ENCODE results near the gene FGGY.

The FGGY gene

DNA sequence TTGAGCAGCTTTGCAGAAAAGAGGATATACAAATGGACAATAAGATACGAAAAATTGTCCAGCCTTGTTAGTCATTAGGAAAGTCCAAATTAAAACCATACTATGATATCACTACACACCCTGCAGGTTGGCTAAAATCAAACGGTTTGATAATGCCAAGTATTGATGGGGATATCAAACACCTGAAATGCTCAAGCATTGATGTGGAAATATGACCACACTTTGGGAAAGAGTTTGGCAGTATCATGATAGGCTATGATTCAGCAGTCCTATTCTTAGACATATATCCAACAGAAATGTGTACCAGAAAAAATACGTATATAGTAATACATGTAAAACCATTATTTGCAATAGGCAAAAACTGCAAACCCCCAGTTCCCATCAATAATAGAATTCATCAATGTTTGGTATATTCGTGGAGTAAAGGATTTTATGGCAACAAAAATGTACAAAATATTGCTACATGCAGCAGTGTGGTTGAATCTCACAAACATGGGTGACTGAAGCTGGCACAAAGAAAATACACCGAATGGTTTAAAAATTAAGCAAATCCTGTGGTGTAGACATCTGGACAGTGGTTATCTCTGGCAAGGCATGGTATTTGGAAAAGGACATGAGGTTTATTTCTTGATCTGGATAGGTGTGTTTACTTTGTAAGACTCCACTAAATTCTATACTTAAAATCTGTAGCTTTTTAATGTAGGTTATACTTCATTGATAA lies 243.2 kb downstream of the FGGY start:
- DNase-seq (no peak), ATAC-seq (ENCODE audit: insufficient read depth, low read depth) (no peak)
- Histone ChIP-seq H3K79me2 (ENCODE audit: insufficient read depth, low read length) (no peaks in the 10 kb centered on the region), H3K9me3 (ENCODE audit: insufficient read depth, low read length, severe bottlenecking) (no peaks in the 10 kb centered on the region), H3K27ac (ENCODE audit: low read length) (no peak overlapping the region), H3K4me1 (ENCODE audit: insufficient read depth, low read length) (peaks cover 6% of the 10 kb centered on the region), H4K20me1 (ENCODE audit: insufficient read depth, low read length) (no peaks in the 10 kb centered on the region), H3K4me3 (ENCODE audit: low read depth in 1 of 2, low read length in 2 of 2) (no peak overlapping the region), H3K27me3 (ENCODE audit: insufficient read depth, low read length, poor library complexity) (no peaks in the 10 kb centered on the region), H3K36me3 (ENCODE audit: insufficient read depth, low read length) (no peaks in the 10 kb centered on the region), H2AFZ (ENCODE audit: low read depth, low read length) (no peak overlapping the region), H3K9ac (ENCODE audit: low read depth, low read length) (no peak overlapping the region), H3K4me2 (ENCODE audit: insufficient read depth, low read length) (no peak overlapping the region)
- TF ChIP-seq, protein P1, sequence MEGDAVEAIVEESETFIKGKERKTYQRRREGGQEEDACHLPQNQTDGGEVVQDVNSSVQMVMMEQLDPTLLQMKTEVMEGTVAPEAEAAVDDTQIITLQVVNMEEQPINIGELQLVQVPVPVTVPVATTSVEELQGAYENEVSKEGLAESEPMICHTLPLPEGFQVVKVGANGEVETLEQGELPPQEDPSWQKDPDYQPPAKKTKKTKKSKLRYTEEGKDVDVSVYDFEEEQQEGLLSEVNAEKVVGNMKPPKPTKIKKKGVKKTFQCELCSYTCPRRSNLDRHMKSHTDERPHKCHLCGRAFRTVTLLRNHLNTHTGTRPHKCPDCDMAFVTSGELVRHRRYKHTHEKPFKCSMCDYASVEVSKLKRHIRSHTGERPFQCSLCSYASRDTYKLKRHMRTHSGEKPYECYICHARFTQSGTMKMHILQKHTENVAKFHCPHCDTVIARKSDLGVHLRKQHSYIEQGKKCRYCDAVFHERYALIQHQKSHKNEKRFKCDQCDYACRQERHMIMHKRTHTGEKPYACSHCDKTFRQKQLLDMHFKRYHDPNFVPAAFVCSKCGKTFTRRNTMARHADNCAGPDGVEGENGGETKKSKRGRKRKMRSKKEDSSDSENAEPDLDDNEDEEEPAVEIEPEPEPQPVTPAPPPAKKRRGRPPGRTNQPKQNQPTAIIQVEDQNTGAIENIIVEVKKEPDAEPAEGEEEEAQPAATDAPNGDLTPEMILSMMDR (IDR thresholded peaks at IDR 0.05; ENCODE audit: borderline replicate concordance, extremely low read depth, low read length, poor library complexity, severe bottlenecking) = no peak
- no peak for TF ChIP-seq EZH2 (IDR thresholded peaks at IDR 0.05; ENCODE audit: borderline replicate concordance, low read depth, low read length, severe bottlenecking)

DNA sequence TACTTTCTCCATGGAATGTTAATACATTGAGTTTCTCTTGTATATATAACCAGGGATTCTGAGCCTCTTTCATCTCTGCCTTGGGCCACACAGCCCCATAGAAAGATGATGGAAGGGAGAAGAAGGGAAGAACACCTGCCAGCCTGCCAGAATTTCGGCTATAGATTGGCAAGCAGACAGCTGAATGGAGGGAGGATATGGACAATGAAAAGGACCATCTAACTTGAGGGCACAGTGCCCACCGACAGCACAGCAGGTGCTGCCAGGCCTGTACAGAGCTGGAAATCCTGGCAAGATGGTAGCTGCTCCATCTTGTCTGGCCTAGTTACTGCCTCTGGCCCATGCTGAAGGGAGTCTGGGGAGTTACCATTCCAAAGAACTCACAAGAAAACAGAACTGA lies 244.3 kb downstream of the FGGY start:
- Histone ChIP-seq H4K20me1 (ENCODE audit: insufficient read depth, low read length) (no peaks in the 10 kb centered on the region), H3K36me3 (ENCODE audit: insufficient read depth, low read length) (no peaks in the 10 kb centered on the region), H3K9ac (ENCODE audit: low read depth, low read length) (no peak overlapping the region), H3K27ac (ENCODE audit: low read length) (no peak overlapping the region), H3K27me3 (ENCODE audit: insufficient read depth, low read length, poor library complexity) (no peaks in the 10 kb centered on the region), H2AFZ (ENCODE audit: low read depth, low read length) (no peak overlapping the region), H3K79me2 (ENCODE audit: insufficient read depth, low read length) (no peaks in the 10 kb centered on the region), H3K9me3 (ENCODE audit: insufficient read depth, low read length, severe bottlenecking) (no peaks in the 10 kb centered on the region), H3K4me3 (ENCODE audit: low read depth in 1 of 2, low read length in 2 of 2) (no peak overlapping the region), H3K4me2 (ENCODE audit: insufficient read depth, low read length) (no peak overlapping the region), H3K4me1 (ENCODE audit: insufficient read depth, low read length) (peaks cover 6% of the 10 kb centered on the region)
- DNase-seq (no peak), ATAC-seq (ENCODE audit: insufficient read depth, low read depth) (no peak)
- TF ChIP-seq, protein P1 (IDR thresholded peaks at IDR 0.05; ENCODE audit: borderline replicate concordance, extremely low read depth, low read length, poor library complexity, severe bottlenecking) = no peak
- no peak for TF ChIP-seq EZH2 (IDR thresholded peaks at IDR 0.05; ENCODE audit: borderline replicate concordance, low read depth, low read length, severe bottlenecking)

DNA sequence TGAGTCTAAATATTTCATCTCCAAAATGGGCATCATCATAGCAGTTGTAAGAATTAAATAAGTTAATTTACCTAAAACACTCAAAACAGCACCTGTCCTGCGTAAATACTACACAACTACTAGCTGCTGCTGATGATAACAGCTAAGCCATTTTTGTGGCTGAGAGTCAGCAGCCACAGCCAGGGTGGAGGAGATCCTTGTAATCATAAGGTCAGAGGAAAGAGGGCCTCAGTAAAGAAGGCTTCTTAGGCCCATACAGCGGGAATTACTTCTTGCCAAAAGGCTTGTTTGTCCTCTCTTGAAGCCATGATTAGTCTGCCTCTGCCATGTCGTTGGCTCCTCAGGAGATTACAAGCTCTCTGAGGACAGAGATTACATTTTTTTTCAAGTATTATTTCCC lies 245.0 kb downstream of the FGGY start:
- Histone ChIP-seq H3K4me2 (ENCODE audit: insufficient read depth, low read length) (no peak overlapping the region), H3K79me2 (ENCODE audit: insufficient read depth, low read length) (no peaks in the 10 kb centered on the region), H3K4me3 (ENCODE audit: low read depth in 1 of 2, low read length in 2 of 2) (no peak overlapping the region), H3K9ac (ENCODE audit: low read depth, low read length) (no peak overlapping the region), H4K20me1 (ENCODE audit: insufficient read depth, low read length) (no peaks in the 10 kb centered on the region), H3K27ac (ENCODE audit: low read length) (no peak overlapping the region), H2AFZ (ENCODE audit: low read depth, low read length) (no peak overlapping the region), H3K36me3 (ENCODE audit: insufficient read depth, low read length) (no peaks in the 10 kb centered on the region), H3K9me3 (ENCODE audit: insufficient read depth, low read length, severe bottlenecking) (no peaks in the 10 kb centered on the region), H3K27me3 (ENCODE audit: insufficient read depth, low read length, poor library complexity) (no peaks in the 10 kb centered on the region), H3K4me1 (ENCODE audit: insufficient read depth, low read length) (peaks cover 6% of the 10 kb centered on the region)
- ATAC-seq (ENCODE audit: insufficient read depth, low read depth) = 0 out of 3 replicates have a peak, but pooled peaks have one; percentile 9
- DNase-seq = no peak
- TF ChIP-seq, protein P1 (IDR thresholded peaks at IDR 0.05; ENCODE audit: borderline replicate concordance, extremely low read depth, low read length, poor library complexity, severe bottlenecking) = no peak
- no peak for TF ChIP-seq EZH2 (IDR thresholded peaks at IDR 0.05; ENCODE audit: borderline replicate concordance, low read depth, low read length, severe bottlenecking)

Measured in DND-41 (cell line).